NCI-H1092 (cell line): Measurements from ENCODE around the gene ELL3.
"Not testable (repeated sequence)": the region's sequence is repeated elsewhere in the genome, so short reads cannot be mapped to it uniquely, and the experiment has no call there.

ENCODE experiments used
- DNase-seq: peaks from one replicate; lab custom pipeline; 2025; lab: John Stamatoyannopoulos, UW

The ELL3 gene

DNA sequence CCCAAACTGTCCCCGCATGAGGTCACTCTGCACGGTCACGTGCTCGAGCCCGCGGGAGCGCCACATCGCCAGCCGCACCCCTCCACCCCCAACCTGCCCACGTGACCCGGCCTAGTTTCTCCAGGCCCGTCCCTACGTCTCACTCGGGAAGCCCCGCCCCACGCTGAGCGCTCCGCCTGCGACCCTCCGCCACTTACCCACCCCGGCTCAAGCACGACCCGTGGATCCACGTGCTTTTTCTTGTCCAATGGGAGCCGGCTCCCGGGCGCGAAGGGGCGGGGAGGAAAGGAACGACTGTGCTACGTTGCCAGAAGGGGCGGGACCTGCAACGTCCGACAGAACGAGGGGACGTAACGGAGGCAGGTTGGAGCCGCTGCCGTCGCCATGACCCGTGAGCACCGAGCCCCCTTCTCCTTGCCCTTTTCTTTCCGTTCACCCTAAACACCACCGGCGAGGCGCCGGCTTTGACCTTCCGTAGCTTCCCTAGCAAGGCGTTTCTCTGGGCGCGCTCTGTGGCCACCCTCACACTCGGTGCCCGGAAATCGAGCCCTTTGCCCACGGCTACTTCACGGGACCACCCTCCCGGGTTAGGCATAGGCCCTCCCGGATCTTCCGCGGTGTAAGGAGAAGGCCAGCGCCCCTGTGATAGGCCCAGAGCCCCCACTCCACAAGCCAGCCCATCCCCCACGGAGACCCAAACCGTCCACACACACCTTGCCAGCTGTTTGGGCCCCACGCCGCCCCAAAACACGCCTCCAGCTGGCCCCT, 15.4 kb upstream of the ELL3 start, which contains the start of gene SERF2:
Gene SERF2, plus strand, starts transcription at position 328 of the 768 bp plus-strand sequence. Its CDS starts 57 bp downstream, at position 385.
- peak; percentile 97 for DNase-seq

DNA sequence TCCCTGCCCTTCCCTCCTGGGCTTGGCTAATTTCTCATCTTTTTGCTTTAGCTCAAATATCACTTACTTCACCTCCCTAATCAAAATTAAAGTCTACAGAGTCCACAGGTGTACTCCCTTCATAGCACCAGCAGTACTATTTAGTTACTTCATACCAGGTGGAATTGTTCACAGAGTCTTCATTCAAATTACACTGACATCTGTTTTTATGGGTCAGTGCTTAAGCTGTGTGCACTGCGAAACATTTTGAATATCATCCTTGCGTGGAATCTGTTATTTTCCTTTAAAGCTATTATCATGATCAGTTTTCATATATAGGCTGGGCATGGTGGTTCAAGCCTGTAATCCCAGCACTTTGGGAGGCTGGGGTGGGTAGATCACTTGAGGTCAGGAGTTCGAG, 12.6 kb upstream of the ELL3 start:
- no peak for DNase-seq

DNA sequence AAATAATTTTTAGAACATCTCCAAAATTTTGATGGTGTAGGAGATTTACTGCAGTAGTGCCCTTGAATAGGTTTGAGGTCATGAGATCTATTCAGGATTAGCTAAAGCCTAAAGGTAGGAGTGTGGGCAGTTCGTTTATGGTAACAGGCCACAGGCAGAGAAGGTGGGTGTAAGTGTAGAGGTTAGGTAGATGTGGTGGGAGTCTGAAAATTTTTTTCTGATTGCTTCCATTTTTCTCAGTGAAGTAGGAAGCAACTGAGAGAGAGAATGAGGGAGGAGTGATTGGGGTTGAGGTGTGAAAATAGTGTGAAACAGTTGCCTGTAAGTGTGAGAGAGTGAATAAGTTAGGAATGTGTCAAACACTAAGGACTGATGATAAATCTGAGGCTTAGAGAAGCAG, 2.2 kb upstream of the ELL3 start:
- DNase-seq, result no peak

DNA sequence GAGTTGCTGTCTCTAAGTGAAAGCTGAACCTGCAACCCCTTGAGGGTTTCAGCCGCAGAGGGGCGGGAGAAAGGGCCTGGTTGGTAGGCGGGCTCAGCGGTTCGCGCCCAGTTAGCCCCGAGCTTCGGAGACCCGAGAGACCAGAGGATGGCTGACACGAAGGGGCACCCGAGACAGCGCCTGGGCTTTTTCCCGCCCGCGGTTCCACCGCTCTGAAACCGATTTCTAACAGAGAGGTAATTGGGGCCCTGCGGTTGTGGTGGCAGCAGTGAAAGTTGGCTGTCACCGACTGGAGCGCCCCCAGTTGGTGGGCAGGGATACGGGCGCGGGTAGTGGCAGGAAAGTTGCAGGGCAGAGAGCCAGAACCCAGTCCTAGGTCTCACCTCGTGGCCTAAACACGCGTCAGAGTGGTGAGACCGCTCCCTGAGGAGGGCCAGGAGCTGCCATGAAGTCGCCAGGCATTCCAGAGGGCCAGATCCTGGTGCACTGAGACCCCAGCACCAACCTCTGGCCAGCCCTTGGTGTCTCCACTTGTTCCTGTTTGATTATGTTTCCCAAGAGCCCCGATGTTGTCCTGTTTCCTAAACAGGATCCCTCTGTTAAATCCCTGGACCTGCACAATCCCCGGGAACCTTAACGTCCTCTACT, 625 bp upstream of the ELL3 start:
- peak; percentile 64 for DNase-seq

DNA sequence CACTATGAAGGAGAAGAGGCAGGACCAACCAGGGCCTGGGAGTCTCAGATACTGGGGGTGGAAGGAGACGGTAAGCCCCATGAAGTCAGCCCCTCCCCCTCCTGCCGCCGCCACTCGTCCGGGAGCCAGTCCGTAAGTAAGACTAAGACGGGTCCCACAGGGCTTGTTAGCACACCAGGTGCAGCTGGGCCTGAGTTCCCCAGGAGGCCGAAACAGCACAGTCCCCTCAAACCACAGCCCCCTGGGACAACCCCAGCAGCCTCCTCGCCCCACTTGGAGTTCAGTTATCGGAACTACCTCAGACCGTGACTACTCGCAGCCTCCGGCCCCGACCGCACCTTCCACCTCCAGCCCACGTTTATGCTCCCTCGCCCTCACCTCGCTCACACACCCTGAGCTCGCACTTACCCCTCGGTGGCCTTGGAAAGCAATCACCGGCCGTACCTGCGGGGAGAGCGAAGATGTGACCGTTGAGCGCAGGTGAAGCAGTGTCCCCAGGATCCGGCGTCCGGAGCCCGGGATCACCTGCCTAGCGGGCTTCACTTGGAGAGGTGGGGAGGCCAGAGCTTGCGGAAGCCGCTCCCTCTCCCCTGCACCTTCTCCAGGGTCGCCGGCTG, 557 bp downstream of the ELL3 start:
- no peak for DNase-seq

DNA sequence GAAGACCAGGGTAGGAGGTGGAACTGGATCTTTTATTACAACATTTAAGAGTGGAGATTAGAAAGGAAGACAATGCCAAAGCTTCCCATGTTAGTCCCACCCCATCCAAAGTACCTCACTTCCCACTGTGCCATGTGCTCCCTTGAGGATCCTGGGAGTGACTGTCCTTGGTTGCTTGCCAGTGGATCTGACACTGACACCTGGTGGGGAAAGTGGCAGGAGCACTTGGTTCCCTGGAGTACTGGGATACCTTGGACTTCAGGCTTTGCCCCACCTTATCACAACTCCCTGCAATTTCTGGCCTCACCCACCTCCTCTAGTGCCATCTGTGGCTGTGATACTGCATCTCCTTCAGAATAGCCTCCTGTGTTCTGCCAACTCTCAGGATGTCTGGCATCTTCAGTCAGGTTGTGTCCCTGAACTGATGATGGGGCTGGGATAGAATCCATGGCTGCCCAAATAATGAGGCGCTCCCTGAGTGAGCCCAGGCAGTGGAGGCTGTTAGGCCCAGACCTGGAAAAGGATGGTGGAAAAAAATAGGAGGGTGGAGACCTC, 1.3 kb downstream of the ELL3 start:
- DNase-seq, result peak; percentile 20

DNA sequence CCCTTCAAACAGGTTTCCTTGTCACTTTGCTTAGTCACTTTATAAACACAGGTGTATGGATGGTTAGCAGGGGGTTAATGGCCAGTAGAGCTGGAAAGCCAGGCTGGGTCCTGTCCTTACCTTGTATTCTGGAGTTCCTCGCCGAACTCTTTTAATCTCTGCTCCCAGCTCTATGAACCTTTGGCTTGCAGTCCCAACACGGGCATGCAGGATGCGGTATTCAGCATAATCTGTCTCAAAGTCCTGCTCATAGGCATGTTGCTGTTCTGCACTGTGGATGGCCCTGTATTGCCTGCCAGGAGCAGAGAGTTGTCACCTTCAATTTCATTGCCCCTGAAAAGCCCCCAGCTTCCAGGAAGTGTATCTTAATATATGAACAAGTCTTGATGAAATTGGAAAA, 2.7 kb downstream of the ELL3 start:
- no peak for DNase-seq

DNA sequence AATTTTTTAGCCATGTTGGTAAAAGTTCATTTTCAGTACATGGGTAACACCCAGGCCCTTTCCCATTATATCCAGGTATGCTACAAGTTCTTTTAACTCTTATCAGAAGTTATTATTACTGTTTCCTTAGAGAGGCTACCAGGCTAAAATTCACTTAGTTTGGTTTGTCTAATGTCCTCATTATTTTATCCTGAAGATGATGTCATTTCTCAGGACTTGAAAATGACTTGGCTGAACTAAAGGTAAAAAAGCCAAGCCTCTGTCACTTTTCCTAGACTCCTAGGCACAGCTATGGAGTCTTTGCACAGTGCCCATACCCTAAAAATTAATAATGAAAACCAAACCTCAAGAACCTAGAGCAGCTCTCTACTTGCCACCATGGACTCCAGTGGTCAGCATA, 4.1 kb downstream of the ELL3 start:
- DNase-seq, result no peak

DNA sequence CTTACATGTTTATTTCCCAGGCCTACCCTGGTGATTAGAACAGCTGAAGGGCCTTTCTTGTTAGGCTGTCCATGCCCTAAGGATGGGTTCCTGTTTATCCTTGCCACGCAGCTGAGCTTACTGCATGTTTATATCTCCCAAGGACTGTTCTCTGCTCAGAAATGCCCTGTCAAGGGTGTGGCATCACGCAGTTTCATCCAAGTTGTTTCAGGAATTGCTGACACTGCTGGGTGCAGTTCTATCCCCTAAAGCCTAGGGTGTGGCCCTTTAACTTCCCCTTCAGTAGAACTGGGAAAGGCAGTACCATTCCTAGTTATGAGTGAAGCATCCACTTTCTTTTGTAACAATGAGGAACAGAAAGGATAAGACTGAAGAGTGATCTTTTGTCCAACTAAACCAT, 5.0 kb downstream of the ELL3 start:
- DNase-seq, result no peak

DNA sequence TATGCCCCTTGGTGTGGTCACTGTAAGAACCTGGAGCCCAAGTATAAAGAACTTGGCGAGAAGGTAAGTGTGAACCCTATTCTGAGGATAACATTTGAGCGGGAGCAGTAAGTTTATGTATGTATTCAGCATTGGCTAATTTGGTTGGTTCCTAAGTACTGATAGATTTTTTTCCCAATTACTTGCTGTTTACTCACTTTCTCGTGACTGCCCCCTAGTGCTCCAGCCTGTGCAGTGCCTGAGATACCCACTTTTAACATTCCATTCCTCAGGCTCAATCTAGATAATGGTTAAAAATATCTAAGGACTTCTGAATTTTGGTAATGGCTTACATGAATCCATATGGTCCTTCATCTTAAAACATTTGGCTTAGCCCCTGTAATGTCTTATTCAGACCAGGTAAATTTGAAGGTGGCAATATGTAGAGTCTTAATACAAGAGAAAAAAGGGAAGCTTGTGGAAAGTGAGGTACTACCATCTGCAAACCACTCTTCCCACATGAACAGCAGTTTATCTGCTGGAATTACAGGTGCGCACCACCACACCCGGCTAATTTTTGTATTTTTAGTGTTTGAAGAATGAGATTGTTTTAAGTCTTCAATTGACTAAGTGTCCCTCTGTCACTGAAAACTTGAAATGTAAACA, 7.1 kb downstream of the ELL3 start:
- no peak for DNase-seq

DNA sequence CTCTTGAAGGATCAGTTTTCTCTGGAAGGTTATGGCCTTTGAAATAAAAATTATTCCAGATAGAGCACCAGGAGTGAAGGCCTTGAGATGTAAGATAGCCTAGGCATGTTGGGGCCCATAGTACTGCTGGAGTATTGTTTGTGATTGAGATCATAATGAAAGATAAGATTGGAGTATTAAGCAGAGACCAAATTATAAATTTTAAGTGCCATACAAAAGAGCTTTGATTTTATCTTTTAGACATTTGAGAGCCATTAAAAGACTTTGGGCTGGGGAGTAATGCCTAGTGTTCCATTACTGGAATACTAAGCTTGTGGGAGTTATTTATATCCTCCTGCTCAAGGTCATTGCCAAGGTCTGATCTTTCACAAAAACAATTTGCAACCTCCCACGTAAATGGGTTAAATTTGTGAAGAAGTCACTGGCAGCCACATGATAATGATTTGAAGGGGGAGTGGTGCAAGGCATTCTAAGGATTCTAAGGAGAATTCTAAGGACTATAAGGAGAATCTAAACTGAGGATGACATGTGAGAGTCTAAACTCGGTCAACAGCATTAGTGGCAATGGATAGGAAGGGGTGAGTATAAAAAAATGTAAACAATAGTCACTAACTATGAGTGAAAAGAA, 12.8 kb downstream of the ELL3 start:
- no peak for DNase-seq

DNA sequence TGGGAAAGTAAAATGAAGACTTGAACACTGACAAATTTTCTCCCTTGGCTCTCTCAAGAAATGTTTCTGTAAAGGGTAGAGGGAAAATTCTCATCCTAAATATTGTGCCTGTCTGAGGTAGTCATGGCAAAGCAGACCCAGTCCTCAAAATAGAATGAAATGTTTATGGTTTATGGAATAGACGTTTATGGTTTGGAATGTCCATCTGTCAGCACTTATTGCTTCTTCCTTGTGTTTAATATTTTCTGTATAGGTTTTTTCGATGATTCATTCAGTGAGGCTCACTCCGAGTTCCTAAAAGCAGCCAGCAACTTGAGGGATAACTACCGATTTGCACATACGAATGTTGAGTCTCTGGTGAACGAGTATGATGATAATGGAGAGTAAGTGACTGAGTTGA, 13.9 kb downstream of the ELL3 start:
- DNase-seq, result no peak

DNA sequence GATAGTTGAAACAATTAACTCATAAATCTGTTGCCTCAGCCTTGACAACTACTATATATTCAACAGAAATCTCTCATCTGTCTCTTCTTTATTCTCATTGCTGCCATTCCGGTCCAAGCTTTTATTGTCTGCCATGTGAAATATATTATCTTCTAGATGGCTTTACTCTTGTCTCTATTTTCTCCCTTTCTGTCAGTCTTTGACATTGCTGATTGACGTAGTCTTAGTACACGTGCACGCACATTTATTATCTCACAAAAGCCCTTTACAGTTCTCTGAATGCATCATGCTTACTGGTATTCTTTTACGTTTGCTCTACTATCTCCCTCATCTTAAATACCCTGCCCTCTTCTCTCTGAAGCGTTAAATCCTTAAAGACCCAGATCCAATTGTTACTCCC, 24.9 kb downstream of the ELL3 start:
- DNase-seq, result no peak

DNA sequence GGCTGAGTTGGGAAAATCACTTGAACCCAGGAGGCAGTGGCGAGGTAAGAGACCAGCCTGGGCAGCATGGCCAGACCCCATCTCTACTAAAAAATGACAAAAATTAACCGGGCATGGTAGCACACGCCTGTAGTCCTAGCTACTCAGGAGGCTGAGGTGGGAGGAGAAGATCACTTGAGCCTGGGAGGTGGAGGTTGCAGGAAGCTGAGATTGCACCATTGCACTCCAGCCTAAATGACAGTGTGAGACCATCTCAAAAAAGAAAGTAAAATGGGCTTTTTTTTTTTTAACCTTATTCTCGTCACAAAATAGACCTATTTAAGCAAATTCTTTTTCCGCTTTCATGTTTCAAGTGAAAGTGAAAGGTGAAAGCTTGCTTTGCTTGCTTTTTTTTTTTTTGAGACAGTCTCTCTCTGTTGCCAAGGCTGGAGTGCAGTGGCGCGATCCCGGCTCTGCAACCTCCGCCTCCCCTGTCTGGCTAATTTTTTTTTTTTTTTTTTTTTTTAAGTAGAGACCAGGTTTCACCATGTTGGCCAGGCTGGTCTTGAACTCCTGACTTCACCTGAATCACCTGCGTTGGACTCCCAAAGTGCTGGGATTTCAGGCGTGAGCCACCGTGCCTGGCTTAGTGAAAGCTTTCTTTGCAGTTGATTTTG, 26.9 kb downstream of the ELL3 start:
- no peak for DNase-seq

DNA sequence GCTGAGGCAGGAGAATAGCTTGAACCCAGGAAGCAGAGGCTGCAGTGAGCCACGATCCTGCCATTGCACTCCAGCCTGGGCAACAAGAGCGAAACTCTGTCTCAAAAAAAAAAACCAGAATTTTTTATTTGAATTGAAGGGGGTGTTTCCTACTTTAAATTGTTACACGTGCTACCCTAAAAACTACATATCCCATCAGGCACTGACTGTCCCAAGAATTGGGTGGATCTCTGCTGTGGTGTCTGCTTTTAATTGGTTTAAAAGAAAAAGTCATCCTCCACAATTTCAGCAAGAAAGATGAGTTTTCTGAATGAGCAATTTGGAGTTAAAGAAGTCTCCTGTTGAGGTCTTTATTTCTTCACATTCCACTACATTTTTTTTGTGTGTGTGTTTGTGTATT, 28.4 kb downstream of the ELL3 start:
- no peak for DNase-seq

DNA sequence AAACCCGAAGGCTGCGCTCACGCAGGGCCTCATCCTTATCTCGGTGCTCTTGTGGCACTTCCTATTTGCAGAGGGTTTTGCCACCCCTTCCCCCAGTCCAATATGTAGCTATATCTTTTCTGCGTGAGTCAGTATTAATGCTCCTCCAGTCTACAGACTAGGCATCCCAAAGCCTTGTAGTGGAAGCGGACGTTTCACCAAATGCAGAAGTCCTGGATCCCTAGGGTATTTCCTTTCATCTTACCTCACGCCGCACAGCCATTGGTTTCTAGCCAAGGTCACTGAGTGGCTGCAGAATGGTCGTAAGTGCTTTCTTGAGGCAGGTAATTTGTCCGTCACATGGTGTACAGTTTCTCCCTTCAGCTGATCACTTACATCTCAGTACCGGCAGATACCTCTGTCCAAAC, 29.9 kb downstream of the ELL3 start:
- DNase-seq, result not testable (repeated sequence)

DNA sequence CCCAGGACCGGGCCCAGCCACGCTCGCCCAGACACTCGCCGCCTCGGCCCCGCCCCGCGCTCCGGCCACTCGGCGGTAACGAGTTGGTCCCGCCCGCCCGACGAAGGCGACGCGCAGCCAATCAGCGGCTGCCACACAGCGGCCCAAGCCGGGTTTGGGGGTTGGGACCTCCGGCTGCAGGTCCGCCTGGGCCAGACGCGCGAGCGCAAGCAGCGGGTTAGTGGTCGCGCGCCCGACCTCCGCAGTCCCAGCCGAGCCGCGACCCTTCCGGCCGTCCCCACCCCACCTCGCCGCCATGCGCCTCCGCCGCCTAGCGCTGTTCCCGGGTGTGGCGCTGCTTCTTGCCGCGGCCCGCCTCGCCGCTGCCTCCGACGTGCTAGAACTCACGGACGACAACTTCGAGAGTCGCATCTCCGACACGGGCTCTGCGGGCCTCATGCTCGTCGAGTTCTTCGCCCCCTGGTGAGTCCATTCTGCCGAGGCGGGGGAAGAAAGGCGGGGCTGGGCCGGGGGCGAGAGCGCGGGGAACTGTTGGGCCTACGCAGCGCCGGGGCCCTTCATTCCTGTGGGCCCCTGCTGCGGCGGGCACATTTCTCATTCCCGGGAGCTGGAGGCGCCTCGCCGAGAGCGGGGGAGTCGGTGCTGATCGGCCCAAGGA, 30.4 kb downstream of the ELL3 start, which contains the start of gene PDIA3:
Gene PDIA3, plus strand, starts transcription at position 194 of the 658 bp plus-strand sequence. Its CDS starts 102 bp downstream, at position 296.
- peak; percentile 65 for DNase-seq

DNA sequence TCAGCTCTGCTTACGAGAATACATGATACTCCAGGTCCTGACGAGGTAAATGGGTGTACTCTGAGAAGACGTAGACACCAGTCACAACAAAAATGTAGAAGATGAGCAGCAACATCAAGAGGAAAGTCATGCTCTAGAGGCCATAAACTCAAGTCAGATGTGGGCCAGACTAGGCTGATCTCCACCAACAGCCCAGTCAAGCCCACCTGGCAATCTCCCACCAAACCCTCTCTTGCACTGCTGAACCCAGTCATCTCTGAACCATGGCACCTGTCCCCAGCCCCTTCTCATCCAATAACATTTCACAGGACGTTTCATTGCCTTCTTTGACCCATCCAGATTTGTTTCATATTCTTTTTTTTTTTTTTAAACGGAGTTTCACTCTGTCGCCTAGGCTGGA, 41.4 kb downstream of the ELL3 start:
- DNase-seq, result no peak

DNA sequence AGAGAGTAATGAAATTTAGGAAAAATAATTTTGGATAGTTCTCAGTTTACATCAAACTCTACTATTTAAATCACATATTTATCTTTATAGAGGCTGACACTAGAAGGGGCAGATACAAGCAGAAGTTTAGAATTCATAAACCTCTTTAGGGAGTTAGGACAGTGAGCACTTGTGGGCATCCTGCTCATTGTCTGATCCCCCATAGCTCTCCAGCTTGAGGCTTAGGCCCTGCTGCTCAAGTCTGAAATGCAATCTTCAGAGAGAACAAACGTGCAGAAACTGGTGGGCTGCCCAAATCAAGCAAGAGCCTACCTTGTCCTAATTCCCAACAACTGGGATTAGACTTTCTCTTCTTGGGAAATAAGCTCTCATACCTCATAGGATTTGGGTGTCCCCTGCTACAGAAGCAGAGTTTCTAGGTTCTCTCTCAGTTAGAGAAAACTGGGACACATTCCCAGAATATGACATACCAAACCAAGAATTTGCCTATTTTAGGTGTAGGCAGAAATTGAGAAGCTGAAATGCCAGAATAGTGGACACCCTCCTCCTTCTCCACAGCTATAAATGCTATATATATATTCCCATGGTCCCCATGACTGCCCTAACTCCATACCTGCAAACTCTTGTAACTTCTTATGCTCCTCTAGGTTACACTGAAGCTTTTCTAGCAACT, 48.6 kb downstream of the ELL3 start:
- DNase-seq, result not testable (repeated sequence)

DNA sequence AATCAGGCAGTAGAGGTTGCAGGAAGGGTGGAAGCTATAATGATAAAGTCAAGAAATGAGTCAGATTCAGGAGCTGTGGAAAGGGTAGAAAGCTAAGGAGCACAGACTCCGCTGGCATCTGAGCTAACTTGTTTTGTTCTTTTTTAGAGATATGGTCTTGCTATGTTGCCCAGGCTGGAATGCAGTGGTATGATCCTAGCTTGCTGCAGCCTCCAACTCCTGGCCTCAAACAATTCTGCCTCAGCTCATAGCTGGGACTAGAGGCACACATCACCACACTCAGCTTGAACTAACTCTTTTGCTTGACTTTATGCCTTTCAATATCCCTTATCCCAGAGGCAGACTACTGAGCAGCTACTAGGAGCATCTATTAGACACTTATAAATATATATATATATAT, 50.5 kb downstream of the ELL3 start:
- DNase-seq, result not testable (repeated sequence)
